Measurements from ENCODE around the gene MYDGF. TPM values are rescaled to one million over a fixed set of nuclear protein-coding genes. Genes with fewer than 3 reads are reported as not detected.

Gene MYDGF
- total RNA-seq, 1 experiment from 2014 or later, result 81.2 TPM

- Mint-ChIP-seq H3K4me3 (ENCODE audit: low read depth, unreplicated experiment) (no peak overlapping the region), H3K4me1 (ENCODE audit: low read depth, unreplicated experiment) (peaks cover 9% of the 10 kb centered on the region), H3K27ac (ENCODE audit: unreplicated experiment) (no peak overlapping the region), H3K27me3 (ENCODE audit: unreplicated experiment) (no peaks in the 10 kb centered on the region), H3K36me3 (ENCODE audit: insufficient read depth, unreplicated experiment) (peaks cover 50% of the 10 kb centered on the region), H3K9me3 (ENCODE audit: low read depth, unreplicated experiment) (no peaks in the 10 kb centered on the region)
- TF ChIP-seq CTCF (IDR thresholded peaks at IDR 0.05; ENCODE audit: unreplicated experiment), result no peak
- CTCF ChIA-PET, result interaction anchor here (0.6 kb wide), 1 partner anchor 273 kb away, joined by 3 read pairs; no protein-coding TSS in a partner anchor
- DNase-seq, result no peak
- intact Hi-C loops (cut with micrococcal nuclease; ENCODE audit: unreplicated experiment), result no loop called here
- BruUV-seq (replicated peaks), result no TSS peak
Measured at GRCh38 chr19:4702764-4703163, 32.6 kb upstream of the MYDGF start.

- CTCF ChIA-PET, result no interaction called here
- H3K27me3 Mint-ChIP-seq (ENCODE audit: unreplicated experiment), result no peaks in the 10 kb centered on the region
- no peak for DNase-seq
- no peaks in the 10 kb centered on the region for H3K9me3 Mint-ChIP-seq (ENCODE audit: low read depth, unreplicated experiment)
- H3K36me3 Mint-ChIP-seq (ENCODE audit: insufficient read depth, unreplicated experiment), result peaks cover 54% of the 10 kb centered on the region
- H3K27ac Mint-ChIP-seq (ENCODE audit: unreplicated experiment), result no peak overlapping the region
- H3K4me3 Mint-ChIP-seq (ENCODE audit: low read depth, unreplicated experiment), result no peak overlapping the region
- TF ChIP-seq CTCF (IDR thresholded peaks at IDR 0.05; ENCODE audit: unreplicated experiment), result no peak
- peaks cover 9% of the 10 kb centered on the region for H3K4me1 Mint-ChIP-seq (ENCODE audit: low read depth, unreplicated experiment)
- intact Hi-C loops (cut with micrococcal nuclease; ENCODE audit: unreplicated experiment), result no loop called here
- no TSS peak for BruUV-seq (replicated peaks)
Measured at GRCh38 chr19:4701557-4701956, 31.4 kb upstream of the MYDGF start.

GRCh38 chr19:4700693-4700970 is 30.5 kb upstream of the MYDGF start:
- intact Hi-C loops (cut with micrococcal nuclease; ENCODE audit: unreplicated experiment), result no loop called here
- Mint-ChIP-seq H3K27me3 (ENCODE audit: unreplicated experiment) (no peaks in the 10 kb centered on the region), H3K36me3 (ENCODE audit: insufficient read depth, unreplicated experiment) (peaks cover 62% of the 10 kb centered on the region), H3K9me3 (ENCODE audit: low read depth, unreplicated experiment) (no peaks in the 10 kb centered on the region), H3K4me3 (ENCODE audit: low read depth, unreplicated experiment) (no peak overlapping the region), H3K4me1 (ENCODE audit: low read depth, unreplicated experiment) (peaks cover 4% of the 10 kb centered on the region), H3K27ac (ENCODE audit: unreplicated experiment) (no peak overlapping the region)
- no peak for TF ChIP-seq CTCF (IDR thresholded peaks at IDR 0.05; ENCODE audit: unreplicated experiment)
- CTCF ChIA-PET, result no interaction called here
- BruUV-seq (replicated peaks), result no TSS peak
- DNase-seq, result no peak

DNA sequence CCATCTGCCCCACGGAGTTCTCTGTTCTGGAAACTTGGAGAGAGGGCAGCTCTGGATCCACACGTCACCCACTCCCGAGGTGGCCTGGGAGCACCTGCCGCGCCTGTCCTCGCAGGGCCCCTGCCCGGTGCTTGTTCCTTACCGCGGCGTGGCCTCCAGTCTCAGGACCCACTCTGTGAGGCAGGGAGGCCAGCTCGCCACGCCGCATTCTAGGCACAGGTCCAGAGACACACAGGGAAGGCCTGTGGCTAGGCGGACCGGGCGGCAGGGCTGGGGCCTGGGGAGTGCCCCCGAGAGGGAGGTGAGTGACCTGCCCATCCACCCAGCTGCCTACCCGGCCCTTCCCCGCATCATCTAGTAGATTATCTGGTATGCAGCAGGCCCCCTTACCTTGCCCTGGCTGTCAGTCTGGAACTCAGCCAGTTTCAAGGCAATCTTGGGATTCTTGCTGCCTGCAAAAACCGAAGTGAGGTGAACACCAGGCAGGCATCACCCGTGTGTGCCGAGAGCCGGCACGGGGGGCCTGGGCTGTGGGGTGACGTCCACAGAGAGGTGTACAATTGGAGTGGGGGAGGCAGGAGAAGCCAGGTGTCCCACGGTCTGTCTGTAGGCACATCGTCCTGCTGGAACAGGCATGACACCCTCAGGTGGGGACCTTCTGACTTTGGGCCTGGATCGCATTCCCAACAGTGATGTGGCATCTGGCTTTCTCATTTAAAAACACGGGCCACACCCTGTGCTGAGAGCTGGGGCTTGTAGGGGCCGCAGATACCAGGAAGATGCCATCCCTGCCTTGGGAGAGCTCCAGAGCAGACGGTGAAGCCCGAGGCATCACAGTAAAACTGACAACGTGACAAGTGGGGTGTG is 29.9 kb upstream of the MYDGF start:
- BruUV-seq (replicated peaks), result no TSS peak
- TF ChIP-seq CTCF (IDR thresholded peaks at IDR 0.05; ENCODE audit: unreplicated experiment), result no peak
- Mint-ChIP-seq H3K36me3 (ENCODE audit: insufficient read depth, unreplicated experiment) (peaks cover 62% of the 10 kb centered on the region), H3K4me3 (ENCODE audit: low read depth, unreplicated experiment) (no peak overlapping the region), H3K27ac (ENCODE audit: unreplicated experiment) (no peak overlapping the region), H3K4me1 (ENCODE audit: low read depth, unreplicated experiment) (no peaks in the 10 kb centered on the region), H3K9me3 (ENCODE audit: low read depth, unreplicated experiment) (no peaks in the 10 kb centered on the region), H3K27me3 (ENCODE audit: unreplicated experiment) (no peaks in the 10 kb centered on the region)
- DNase-seq, result no peak
- CTCF ChIA-PET, result no interaction called here
- intact Hi-C loops (cut with micrococcal nuclease; ENCODE audit: unreplicated experiment), result no loop called here
